Inflammatory macrophage (primary cell): ENCODE results near the gene PROM1.
A peak's percentile ranks its signal among the peaks of the same experiment; 100 is the strongest.

Experiments
- DNase-seq, 2 donors: peaks; one replicate each; pipeline ENCODE4 v3.0.0-alpha.2; 2020 to 2022

Gene PROM1

DNA sequence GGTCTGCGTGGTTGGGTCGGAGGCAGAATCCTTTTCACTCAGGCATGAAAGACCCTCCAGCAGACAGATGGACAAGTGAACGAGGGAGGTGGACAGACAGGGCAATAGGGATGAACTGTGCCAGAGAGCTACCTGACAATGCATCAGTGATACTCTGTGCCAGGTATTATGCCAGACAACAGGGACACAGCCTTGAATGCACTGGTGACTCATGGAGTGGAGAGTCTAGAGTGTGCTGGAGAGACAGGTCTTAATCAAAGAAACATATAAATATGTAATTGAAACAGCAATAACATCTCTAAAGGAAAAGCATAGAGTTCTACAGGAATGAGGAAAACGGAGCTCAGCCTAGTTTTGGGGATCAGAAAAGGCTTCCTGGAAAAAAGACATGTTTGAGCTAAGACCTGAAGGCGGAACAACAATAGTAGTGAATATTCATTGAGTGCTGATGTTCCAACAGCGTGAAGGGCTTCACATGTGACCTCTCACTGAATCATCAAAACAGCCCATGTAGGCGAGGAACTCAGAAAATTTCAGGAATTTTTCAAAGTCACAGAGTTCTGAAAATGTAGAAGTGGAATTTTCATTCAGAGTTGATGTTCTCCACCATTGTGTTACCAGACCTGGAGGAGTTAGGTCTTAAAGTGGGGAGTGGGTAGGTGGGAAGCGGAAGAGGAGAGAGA lies 100.8 kb downstream of the PROM1 start:
- DNase-seq = peak; percentile 11 to 12

- no peak for DNase-seq
Measured at GRCh38 chr4:15976456-15977447, 107.1 kb downstream of the PROM1 start.

DNA sequence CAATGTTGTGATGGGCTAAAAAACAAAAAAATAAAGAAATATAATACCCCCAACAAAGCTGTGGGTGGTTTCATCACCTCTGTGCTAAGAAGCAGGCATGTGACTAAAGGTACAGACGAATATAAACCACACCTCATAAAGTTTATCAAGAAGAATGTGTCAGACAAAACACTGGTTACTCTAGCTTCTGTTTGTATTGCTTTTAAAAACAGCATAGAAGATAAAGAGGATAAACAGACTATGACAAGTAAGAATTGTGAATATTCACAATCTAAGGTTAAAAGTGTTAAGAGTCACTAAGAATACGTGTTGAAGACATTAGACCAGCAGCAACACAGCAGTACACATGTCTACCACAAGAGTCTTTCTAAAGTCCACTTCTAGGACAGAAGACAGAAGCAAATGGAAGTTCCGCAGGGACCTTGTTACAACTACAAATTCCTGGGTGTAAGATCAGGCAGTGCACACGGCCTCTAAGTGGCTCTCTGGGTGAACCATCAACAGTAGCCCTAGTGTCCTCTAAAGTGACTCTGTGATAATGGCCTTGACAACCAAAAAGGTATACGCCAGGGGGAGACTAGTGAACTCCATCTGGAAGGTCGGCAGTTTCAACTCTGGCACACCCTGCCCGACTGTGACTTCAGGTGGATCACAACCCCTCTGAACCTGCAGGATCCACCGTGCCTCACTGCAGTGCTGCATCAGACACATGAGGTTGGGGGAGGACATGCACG lies 112.6 kb downstream of the PROM1 start:
- no peak for DNase-seq

- DNase-seq = no peak
Measured at GRCh38 chr4:15968551-15969300, 115.1 kb downstream of the PROM1 start.

- DNase-seq = peak; percentile 37 to 55
Measured at GRCh38 chr4:15965325-15965724, 118.5 kb downstream of the PROM1 start.

- DNase-seq = no peak
Measured at GRCh38 chr4:15964159-15964558, 119.7 kb downstream of the PROM1 start.

DNA sequence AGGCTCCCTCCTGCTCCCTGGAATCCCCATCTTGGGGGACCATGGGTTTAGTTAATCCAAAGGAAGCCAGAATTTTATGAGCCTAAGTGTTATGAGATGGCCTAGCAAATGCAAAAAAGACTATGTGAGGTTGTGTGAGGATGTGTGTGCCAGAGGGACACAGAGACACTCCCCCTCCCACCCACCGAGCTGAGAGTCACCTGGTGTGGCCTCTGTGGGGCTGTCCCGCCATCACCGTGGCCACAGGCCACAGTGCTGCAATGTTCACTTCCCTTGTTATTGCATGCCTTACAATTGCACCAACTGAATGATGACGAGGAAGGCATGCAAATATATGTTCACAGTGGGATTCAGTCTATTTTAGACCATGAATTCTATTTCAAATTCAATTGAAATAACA lies 120.2 kb downstream of the PROM1 start:
- peak; percentile 56 to 84 for DNase-seq

DNA sequence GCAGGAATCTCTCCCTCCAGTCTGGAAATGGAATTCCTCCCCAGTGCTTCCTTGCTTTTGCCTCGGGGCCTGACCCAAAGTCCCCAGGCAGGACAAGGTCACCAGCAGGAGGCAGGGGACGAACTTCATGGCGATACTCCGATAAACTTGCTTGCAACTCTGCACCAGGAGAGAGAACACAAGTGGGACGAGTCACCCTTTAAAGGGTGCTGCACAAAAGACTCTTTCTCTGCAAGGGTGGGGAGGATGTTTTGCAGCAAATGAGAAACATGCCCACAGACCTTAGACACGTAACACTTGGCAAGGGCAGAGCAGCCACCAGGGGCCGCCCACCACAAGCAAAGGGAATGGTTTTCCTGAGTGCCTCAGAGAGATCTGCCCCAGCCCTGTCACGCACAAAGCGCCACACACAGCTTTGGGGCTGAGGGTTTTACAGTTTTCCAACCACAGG lies 120.8 kb downstream of the PROM1 start, which contains the start of gene FGFBP2:
Gene FGFBP2 (minus strand): TSS at position 175 of the 451 bp plus-strand sequence. CDS start 46 bp downstream, at position 129.
- peak; percentile 44 to 54 for DNase-seq

DNA sequence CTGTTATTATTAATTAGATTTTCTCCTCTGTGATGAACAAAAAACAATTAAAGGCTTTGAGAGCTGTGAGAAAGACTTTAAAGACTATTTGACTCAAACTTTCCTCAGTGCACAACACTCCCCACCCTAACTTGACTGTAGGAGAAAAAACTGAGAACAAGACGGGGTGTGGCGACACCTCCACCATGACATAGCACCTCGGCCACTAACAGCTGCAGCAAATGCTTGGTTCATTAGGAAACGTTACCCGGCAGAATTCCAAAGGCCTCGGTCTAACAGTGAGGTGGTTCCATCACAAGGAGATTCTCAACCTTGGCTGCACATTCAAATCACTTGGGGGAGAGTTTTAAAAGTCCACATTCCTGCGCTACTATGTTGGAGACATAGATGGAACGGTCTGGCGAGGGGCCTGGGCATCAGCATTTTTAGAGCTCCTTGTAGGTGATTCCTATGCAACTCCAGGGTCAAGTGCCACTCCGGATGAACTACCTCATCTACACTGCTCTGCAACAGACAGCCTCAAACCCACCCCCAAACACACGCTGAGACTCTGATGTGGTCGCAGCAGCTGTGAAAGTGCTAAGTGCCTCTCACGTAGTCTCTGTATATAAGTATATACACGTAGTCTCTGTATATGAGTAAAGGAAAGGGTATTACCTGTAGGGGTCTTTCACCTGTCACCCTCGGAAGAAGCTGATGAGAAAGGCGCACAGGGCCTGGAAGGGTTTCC lies 121.9 kb downstream of the PROM1 start:
- peak; percentile 11 to 24 for DNase-seq

- no peak for DNase-seq
Measured at GRCh38 chr4:15958562-15958961, 125.3 kb downstream of the PROM1 start.

GRCh38 chr4:15956179-15956850 lies 127.5 kb downstream of the PROM1 start:
- DNase-seq = peak; percentile 87 to 88

- DNase-seq = no peak
Measured at GRCh38 chr4:15955670-15956069, 128.2 kb downstream of the PROM1 start.

DNA sequence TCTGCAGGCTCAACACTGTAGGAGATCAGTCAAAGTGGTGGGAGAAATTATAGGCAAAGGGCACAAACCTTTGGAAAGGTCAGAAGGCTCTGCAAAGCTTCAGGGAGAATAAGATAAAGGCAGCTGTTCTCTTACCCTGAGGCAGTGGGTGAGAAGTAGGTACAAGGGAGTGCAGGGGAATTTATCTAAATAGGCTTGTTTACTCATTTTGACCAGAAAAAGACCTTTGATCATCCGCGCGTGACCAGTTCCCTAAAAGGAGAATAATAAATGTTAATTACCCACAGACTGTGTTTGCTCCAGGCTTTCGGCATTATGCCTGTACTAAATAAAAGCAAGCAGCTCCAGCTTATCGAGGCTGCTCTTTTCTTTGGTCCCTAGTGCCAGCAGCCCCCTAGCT lies 130.2 kb downstream of the PROM1 start:
- DNase-seq = no peak

GRCh38 chr4:15951781-15952180 lies 132.0 kb downstream of the PROM1 start:
- no peak for DNase-seq

- no peak for DNase-seq
Measured at GRCh38 chr4:15948826-15949225, 135.0 kb downstream of the PROM1 start.

DNA sequence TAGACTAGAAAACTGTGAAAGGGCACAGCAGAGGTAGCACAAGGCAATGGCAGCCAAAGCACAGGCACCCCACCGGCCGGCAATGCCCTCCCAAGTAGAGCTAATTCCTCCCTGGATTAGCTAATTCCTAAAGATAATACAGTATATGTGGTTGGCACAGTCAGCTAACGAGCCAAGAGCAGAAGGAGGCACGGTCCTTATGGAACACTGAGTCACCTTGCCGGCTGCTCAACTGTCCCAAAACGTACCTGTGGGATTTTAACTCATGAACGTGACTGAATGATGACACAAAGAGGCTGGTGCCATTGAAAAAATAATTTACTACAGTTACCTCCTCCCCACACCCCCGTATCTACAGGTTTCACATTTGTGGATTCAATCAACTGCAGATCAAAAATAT lies 136.1 kb downstream of the PROM1 start:
- DNase-seq = no peak

DNA sequence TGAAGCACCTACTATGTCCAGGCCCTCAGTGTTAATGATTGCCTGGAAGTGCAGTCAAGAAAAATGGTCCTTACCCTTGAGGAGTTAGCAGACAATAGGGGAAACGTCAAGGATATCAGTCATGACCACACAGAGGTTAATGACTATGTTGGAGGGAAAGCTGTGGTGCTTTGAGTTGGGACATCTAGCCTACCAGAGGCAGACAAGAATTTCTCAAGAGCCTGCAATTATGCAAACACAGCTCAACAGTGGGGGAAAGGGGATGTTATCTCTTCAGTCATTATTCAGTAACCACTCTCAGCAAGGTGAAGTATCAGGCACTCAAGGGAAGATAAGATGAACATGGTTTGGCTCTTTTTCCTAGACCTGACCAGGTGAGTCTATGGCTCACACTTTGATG lies 138.3 kb downstream of the PROM1 start:
- DNase-seq = peak; percentile 67 to 82

- no peak for DNase-seq
Measured at GRCh38 chr4:15944895-15945294, 138.9 kb downstream of the PROM1 start.

GRCh38 chr4:15942283-15942682 lies 141.5 kb downstream of the PROM1 start:
- DNase-seq = no peak

GRCh38 chr4:15938640-15939039 lies 145.2 kb downstream of the PROM1 start, which contains the start of gene FGFBP1:
Gene FGFBP1, minus strand, starts transcription at chr4:15938740. Its CDS starts 2,108 bp downstream, at chr4:15936632.
- DNase-seq = no peak

DNA sequence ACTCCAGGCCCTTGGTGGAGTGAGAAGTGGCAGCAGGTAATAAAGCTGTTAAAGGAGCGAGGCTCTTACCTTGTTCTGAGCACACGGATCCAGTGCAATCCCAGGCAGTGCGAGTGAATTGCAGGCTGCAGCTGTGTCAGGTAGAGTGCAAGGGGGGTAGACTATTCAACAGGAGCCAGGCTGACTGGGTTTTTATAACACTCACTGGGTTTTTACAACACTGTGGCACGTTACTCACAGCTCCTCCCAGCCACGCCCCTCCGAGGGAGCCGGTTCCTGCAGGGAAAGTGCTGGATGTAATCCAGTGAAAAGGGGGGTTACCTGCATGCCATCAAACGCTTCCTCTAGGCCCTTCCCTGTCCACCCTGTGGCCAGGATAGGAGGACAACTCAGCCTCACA lies 145.6 kb downstream of the PROM1 start:
- no peak for DNase-seq
